Spleen (tissue), 11 donors: ENCODE data around the gene TTC7B. TPM values are rescaled to one million over a fixed set of nuclear protein-coding genes. Genes with fewer than 3 reads are reported as not detected.

ENCODE experiments used
- DNase-seq: peaks from one replicate; pipeline ENCODE4 v3.0.0-alpha.2; 2020
- H3K27ac ChIP-seq, 8 donors: fragments of 200-600 bp; sonication (generic) in 7 of 8; 1 replicate in 4 of 8; 2 replicates in 4 of 8; pipeline versions ENCODE4 v1.5.0 to v1.8.0; 2016 to 2021; ENCODE audit warnings: inconsistent platforms in 4 of 8, mild to moderate bottlenecking in 4 of 8, moderate library complexity in 1 of 8
- H3K27me3 ChIP-seq, 7 donors: fragments of 200-600 bp; sonication (generic) in 6 of 7; replicated peaks in 1 of 7; 1 replicate in 4 of 7; 2 replicates in 3 of 7; pipeline versions ENCODE4 v1.5.0 to v1.8.0; 2016 to 2021; ENCODE audit warnings: inconsistent platforms in 3 of 7, mild to moderate bottlenecking in 1 of 7
- H3K36me3 ChIP-seq, 6 donors: fragments of 200-600 bp; sonication (generic) in 5 of 6; 1 replicate in 4 of 6; 2 replicates in 2 of 6; pipeline versions ENCODE4 v1.5.0 to v1.8.0; 2016 to 2021; ENCODE audit warnings: inconsistent platforms in 2 of 6
- H3K4me1 ChIP-seq, 6 donors: fragments of 200-600 bp; sonication (generic) in 5 of 6; 1 replicate in 3 of 6; 2 replicates in 3 of 6; pipeline versions ENCODE4 v1.5.0 to v1.8.0; 2016 to 2021; ENCODE audit warnings: inconsistent platforms in 3 of 6
- H3K4me3 ChIP-seq, 8 donors: fragments of 200-600 bp; sonication (generic) in 7 of 8; 1 replicate in 4 of 8; 2 replicates in 4 of 8; pipeline versions ENCODE4 v1.5.0 to v1.8.0; 2016 to 2021; ENCODE audit warnings: inconsistent platforms in 4 of 8, mild to moderate bottlenecking in 4 of 8, moderate library complexity in 2 of 8
- H3K9me3 ChIP-seq, 8 donors: fragments of 200-600 bp; sonication (generic) in 7 of 8; 1 replicate in 4 of 8; 2 replicates in 4 of 8; pipeline versions ENCODE4 v1.5.0 to v1.8.0; 2016 to 2021; ENCODE audit warnings: inconsistent platforms in 4 of 8
- CTCF ChIP-seq, 11 experiments: fragments of 200-600 bp in 7 of 11; fragments of 450-650 bp in 4 of 11; sonication (generic) in 4 of 11; IDR thresholded peaks in 8 of 11; conservative IDR thresholded peaks in 3 of 11; 1 replicate in 7 of 11; 2 replicates in 4 of 11; pipeline versions ENCODE4 v1.4.0 to v1.8.0; 2016 to 2021; ENCODE audit warnings: antibody characterized with exemption in 11 of 11, inconsistent platforms in 4 of 11, mild to moderate bottlenecking in 1 of 11
- POLR2A ChIP-seq, 3 donors: fragments of 450-650 bp; IDR thresholded peaks; one replicate each; pipeline ENCODE4 v1.5.1; 2017; ENCODE audit warnings: antibody characterized with exemption in 3 of 3, mild to moderate bottlenecking in 1 of 3
- POLR2AphosphoS5 ChIP-seq, 3 donors: sonication (generic); formaldehyde crosslinking; IDR thresholded peaks; one replicate each; pipeline ENCODE4 v1.5.1; 2017; ENCODE audit warnings: antibody characterized with exemption in 3 of 3
- WGBS, 5 donors: extraction: QIAGEN DNeasy Blood & Tissue Kit in 3 of 5; methylation state at CpG; one replicate each; pipeline versions ENCODE4 v1.1.5 to v1.1.7; 2013 to 2018; 5-methylcytosine and 5-hydroxymethylcytosine counted together
- intact Hi-C: fragments of 100-400 bp; cut with DNase I; formaldehyde crosslinking; loops from one replicate; pipeline ENCODE4 v1.15.0; 2023; ENCODE audit warnings: low total_unique reads
- polyA plus RNA-seq, 3 donors: library from polyadenylated mRNA; stranded (reverse); fragments of 200-250 nt; gene quantifications; one replicate each; pipeline ENCODE4 v1.2.1, GENCODE V29; 2013
- total RNA-seq, 7 donors: library from RNA; depleted of rRNA in 3 of 7; stranded (reverse); fragments of >200 nt in 3 of 7; fragmentation: NEBNext Ultra II Directional in 4 of 7; extraction: Animal tissue kit (Norgen Biotek cat#: 25700) in 4 of 7; gene quantifications; one replicate each; pipeline versions ENCODE4 v1.1.0 to v1.2.1, GENCODE V29; 2016 to 2021
- donor health status: healthy with polysubstance abuse.
- donor health status: DM: no; HTN: no; CAD: no; lungs with moderate emphysema.
- donor health status: DM: no; HTN: no; CAD: no.
- donor health status: Bipolar disorder and iron deficiency.
- donor health status: healthy.
- donor health status: DM: no; HTN: no; CAD: no.
- donor health status: DM: yes; HTN: yes; CAD: no.

Gene TTC7B
- total and polyA plus RNA-seq, 10 donors: 6.6 to 98.4 (median 62.6) TPM

- no peaks in the 10 kb centered on the region for H3K9me3 ChIP-seq
- TF ChIP-seq POLR2A (IDR thresholded peaks at IDR 0.05): no peak
- TF ChIP-seq POLR2AphosphoS5 (IDR thresholded peaks at IDR 0.05): no peak
- no peak for TF ChIP-seq CTCF (IDR thresholded peaks at IDR 0.05 in 8 of 11, conservative IDR thresholded peaks at IDR 0.05 in 3 of 11)
- H3K27ac ChIP-seq: peak overlapping the region in 1 of 8 donors; percentile 91
- 68 to 82% (median 78%) methylated on average over 3 of the region's 3 CpGs for WGBS, 5 donors
- intact Hi-C loops: no loop called here
- H3K27me3 ChIP-seq: no peaks in the 10 kb centered on the region
- peaks cover 2 to 40% (median 11%) of the 10 kb centered on the region in 6 donors for H3K4me1 ChIP-seq
- DNase-seq: no peak
- no peak overlapping the region for H3K4me3 ChIP-seq
- H3K36me3 ChIP-seq: no peaks in the 10 kb centered on the region
Observed at GRCh38 chr14:90632451-90632850, 183.8 kb downstream of the TTC7B start.

- 47 to 84% (median 65%) methylated on average over 12 of the region's 12 CpGs for WGBS, 5 donors
Observed at GRCh38 chr14:90630171-90630806, 185.9 kb downstream of the TTC7B start.

GRCh38 chr14:90629471-90629870 is 186.8 kb downstream of the TTC7B start:
- no peak for TF ChIP-seq POLR2A (IDR thresholded peaks at IDR 0.05)
- no peak for TF ChIP-seq POLR2AphosphoS5 (IDR thresholded peaks at IDR 0.05)
- no peak for TF ChIP-seq CTCF (IDR thresholded peaks at IDR 0.05 in 8 of 11, conservative IDR thresholded peaks at IDR 0.05 in 3 of 11)
- intact Hi-C loops: no loop called here
- no peaks in the 10 kb centered on the region for H3K9me3 ChIP-seq
- no peak for DNase-seq
- H3K36me3 ChIP-seq: no peaks in the 10 kb centered on the region
- H3K27me3 ChIP-seq: no peaks in the 10 kb centered on the region
- H3K4me3 ChIP-seq: no peak overlapping the region
- H3K4me1 ChIP-seq: peaks cover 4 to 54% (median 15%) of the 10 kb centered on the region in 6 donors
- H3K27ac ChIP-seq: peak overlapping the region in 6 of 8 donors; percentile 68 to 91 (median 78)
- 78 to 86% (median 80%) methylated on average over 9 of the region's 9 CpGs for WGBS, 5 donors

More at GRCh38 chr14:90630171-90630806, 185.9 kb downstream of the TTC7B start:
- peak in 1 of 3 donors; percentile 64 for TF ChIP-seq POLR2AphosphoS5 (IDR thresholded peaks at IDR 0.05)
- TF ChIP-seq CTCF (IDR thresholded peaks at IDR 0.05 in 8 of 11, conservative IDR thresholded peaks at IDR 0.05 in 3 of 11): no peak
- H3K4me1 ChIP-seq: peaks cover 2 to 46% (median 11%) of the 10 kb centered on the region in 6 donors
- H3K4me3 ChIP-seq: peak overlapping the region in 2 of 8 donors; percentile 4 to 36
- no peak for DNase-seq
- no peaks in the 10 kb centered on the region for H3K27me3 ChIP-seq
- intact Hi-C loops: no loop called here
- H3K9me3 ChIP-seq: no peaks in the 10 kb centered on the region
- no peaks in the 10 kb centered on the region for H3K36me3 ChIP-seq
- peak overlapping the region in 6 of 8 donors; percentile 68 to 91 (median 78) for H3K27ac ChIP-seq

- H3K27me3 ChIP-seq: no peaks in the 10 kb centered on the region
- DNase-seq: no peak
- H3K9me3 ChIP-seq: no peaks in the 10 kb centered on the region
- WGBS, 5 donors: 63 to 83% (median 72%) methylated on average over 8 of the region's 8 CpGs
- intact Hi-C loops: no loop called here
- TF ChIP-seq POLR2A (IDR thresholded peaks at IDR 0.05): no peak
- peak in 1 of 3 donors; percentile 31 for TF ChIP-seq POLR2AphosphoS5 (IDR thresholded peaks at IDR 0.05)
- no peak for TF ChIP-seq CTCF (IDR thresholded peaks at IDR 0.05 in 8 of 11, conservative IDR thresholded peaks at IDR 0.05 in 3 of 11)
- no peak overlapping the region for H3K4me3 ChIP-seq
- H3K4me1 ChIP-seq: peaks cover 4 to 61% (median 16%) of the 10 kb centered on the region in 6 donors
- peak overlapping the region in 5 of 8 donors; percentile 5 to 91 (median 39) for H3K27ac ChIP-seq
- H3K36me3 ChIP-seq: no peaks in the 10 kb centered on the region
Observed at GRCh38 chr14:90628825-90629224, 187.4 kb downstream of the TTC7B start.
